GM12801 (cell line): ENCODE data around the gene EXOSC10.

Experiments used
- TF ChIP-seq, protein P1 (sequence below): IDR thresholded peaks from one replicate; pipeline ENCODE4 v1.5.1; 2011; ENCODE audit warnings: control low read depth; ENCODE audit not compliant: insufficient read length; ENCODE audit errors: extremely low read depth

Gene EXOSC10

DNA sequence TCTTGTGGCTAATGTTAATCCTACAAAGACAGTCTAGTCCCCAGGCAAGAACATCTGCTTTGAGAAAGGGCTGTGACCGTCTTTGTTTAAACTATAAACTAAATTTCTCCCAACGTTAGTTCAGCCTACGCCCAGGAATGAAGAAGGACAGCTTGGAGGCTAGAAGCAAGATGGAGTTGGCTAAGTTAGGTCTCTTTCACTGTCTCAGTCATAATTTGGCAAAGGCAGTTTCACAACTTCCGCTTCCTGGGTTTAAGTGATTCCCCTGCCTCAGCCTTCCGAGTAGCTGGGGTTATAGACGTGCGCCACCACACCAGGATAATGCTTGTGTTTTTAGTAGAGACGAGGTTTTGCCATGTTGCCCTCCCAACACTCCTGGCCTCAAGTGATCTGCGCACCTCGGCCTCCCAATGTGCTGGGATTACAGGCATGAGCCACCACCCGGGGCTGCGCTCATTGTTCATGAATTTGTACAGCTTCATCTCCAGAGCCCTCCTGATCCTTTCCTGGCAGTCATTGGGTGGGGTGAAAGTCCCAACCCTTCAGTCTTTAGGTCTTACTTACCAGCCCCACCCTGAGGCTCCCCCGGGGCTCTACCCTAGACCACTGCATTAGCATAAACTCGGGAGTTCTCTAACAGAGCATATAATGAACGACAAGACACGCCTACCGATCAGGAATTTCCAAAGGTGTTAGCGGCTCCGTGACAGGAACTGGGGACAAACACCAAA is 47.7 kb downstream of the EXOSC10 start:
- TF ChIP-seq, protein P1, sequence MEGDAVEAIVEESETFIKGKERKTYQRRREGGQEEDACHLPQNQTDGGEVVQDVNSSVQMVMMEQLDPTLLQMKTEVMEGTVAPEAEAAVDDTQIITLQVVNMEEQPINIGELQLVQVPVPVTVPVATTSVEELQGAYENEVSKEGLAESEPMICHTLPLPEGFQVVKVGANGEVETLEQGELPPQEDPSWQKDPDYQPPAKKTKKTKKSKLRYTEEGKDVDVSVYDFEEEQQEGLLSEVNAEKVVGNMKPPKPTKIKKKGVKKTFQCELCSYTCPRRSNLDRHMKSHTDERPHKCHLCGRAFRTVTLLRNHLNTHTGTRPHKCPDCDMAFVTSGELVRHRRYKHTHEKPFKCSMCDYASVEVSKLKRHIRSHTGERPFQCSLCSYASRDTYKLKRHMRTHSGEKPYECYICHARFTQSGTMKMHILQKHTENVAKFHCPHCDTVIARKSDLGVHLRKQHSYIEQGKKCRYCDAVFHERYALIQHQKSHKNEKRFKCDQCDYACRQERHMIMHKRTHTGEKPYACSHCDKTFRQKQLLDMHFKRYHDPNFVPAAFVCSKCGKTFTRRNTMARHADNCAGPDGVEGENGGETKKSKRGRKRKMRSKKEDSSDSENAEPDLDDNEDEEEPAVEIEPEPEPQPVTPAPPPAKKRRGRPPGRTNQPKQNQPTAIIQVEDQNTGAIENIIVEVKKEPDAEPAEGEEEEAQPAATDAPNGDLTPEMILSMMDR: no peak

DNA sequence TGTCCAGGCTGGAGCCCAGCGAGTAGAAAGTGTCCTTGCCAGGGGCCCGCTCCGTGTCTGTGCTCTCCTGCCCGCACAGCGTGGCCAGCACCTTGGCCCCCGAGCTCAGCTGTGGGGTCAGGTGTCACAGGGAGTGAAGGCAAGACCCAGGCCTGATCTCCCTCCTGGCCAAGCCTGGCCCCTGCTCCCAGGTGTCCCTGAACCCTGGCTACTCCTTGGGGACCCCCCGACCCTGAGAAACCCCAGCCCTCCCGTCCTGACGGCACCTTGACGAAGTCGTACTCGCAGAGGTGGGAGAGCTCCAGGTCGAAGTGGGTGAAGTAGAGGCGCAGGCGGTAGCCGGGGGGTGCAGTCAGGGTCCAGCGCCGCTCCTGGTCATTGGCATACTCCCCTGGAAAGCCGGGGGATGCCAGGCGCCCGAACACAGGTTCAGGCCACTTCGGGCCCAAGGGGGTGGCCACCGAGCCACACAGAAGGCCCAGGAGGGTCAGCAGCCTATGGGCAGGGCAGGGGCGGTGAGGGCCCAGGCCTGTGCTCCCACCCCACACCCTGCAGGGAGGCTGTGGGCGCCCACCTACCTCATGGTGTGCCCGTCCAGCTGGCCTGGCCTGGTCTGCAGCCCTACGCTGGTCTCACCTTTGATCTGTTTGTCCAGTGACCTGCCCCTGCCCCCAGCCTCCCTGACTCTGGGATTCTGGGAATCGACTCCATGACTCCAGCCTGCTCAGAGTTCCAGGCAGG is 52.9 kb downstream of the EXOSC10 start, which contains the start of gene MASP2:
Gene MASP2, minus strand, starts transcription at position 615 of the 741 bp plus-strand sequence. Its CDS starts 32 bp downstream, at position 583.
- TF ChIP-seq, protein P1: no peak

DNA sequence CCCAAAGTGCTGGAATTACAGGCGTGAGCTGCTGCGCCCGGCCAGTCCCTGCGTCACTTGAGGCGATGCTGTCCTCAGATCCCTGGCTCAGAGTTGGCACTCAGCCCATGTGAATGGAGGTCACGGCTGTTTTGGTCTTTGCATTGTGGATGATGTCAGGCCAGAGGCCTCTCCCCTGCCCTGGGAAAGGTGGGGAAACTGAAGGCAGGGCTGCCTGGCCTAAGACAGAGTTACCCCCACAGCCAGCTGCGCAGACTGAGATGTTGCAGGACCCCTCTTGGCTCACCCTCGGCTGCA is 53.5 kb downstream of the EXOSC10 start:
- TF ChIP-seq, protein P1: no peak

DNA sequence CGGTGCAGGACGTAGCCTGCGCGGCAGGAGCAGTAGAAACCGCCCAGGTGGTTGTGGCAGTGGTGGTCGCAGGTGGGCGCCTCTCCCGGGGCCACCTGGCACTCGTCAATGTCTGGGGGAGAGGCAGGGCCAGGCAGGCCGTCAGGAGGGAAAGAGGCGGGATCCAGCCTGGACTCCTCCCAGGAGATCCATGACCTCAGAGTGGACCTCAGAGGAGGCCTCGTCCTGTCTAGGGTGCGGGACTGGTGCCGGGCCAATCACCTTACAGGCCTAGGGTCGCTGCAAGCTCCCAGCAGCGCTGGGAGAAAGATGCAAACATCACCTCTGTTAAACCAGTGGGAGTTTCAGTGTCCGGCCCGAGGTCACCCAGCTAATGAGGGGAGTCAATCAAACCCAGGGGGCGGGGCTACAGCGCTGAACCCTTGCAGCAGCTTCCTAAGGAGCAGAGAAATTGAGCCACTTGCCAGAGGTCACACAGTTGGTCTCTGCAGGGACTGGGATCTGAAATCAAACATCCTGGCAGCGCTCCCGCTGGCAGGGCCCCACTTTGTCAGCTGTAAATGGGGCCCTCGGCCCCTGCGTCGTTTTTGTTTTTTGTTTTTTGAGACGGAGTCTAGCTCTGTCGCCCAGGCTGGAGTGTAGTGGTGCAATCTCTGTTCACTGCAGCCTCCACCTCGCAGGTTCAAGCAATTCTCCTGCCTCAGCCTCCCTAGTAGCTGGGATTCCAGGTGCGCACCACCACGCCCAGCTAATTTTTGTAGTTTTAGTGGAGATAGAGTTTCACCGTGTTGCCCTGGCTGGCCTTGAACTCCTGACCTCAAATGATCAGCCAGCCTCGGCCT is 54.0 kb downstream of the EXOSC10 start:
- TF ChIP-seq, protein P1: no peak

DNA sequence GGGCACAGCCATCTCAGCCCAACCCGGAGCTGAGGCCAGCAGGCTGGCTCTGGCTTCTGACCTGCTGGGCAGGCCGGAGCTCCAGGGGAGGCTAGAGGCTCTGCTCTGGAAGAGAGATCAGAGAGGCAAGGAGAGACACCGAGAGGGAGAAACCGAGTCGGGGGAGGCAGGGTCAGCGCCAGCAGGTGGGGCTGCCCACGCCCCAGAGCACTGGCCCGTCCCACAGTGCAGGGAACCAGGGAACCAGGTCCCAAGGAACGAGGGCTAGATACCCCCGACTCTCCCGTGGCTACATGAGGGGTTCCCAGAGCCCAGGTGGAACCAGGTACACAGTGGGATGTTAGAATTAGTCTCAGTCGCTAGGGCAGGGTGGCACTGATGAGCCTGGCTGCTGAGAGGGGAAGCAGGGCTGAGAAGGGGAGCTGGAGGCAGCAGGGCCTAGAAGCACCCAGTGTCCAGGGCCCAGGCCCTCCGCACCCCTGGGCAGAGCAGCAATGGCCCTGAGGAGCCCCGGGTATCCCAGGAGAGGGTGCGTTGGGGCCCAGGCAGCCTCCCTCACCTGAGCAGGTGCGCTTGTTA is 54.7 kb downstream of the EXOSC10 start:
- TF ChIP-seq, protein P1: no peak

DNA sequence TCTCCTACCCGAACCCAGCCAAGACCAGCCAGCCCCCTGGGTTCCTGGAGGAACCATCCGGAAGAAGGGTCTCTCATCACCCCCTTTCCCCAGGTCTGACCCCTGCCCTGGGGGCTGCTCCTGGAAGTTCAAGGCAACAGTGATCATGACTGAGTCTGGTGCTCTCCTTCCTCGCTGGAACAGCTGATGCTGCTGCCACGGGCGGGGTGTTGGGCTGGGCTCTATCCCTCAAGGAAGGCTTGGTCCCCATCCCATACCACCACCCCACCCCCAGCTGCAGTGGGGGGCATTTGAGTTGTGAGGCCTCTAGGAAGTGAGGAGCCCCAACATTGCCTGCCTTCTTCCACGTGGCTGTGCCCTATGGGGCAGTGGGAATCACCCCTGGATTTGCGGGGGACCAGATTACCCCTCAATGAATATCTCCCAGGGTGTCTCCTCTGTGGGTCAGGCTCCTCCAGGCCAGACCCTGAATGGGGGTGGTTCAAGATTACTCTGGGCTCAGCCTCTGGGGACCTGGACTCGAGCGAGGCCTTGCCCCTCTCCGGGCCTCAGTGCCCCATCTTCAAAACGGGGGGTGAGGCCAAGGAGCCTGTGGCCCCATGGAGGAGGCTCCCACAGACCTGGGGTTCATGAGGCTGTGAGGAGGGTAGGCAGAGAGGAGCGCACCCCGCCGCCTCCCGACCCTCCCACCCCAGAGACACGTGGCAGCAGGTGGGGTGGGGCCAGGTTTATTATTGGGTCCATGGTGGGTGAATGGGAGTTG is 55.4 kb downstream of the EXOSC10 start:
- TF ChIP-seq, protein P1: no peak
